Natural killer cell (primary cell): Measurements from ENCODE around the gene AMER3. TPM values are rescaled to one million over a fixed set of nuclear protein-coding genes. Genes with fewer than 3 reads are reported as not detected.

Experiments used
- ATAC-seq, 3 donors: fragments of 150-1000 bp in 2 of 3; fragments of 200-7000 bp in 1 of 3; cut with Tn5 transposase; 1 replicate in 1 of 3; 2 replicates in 2 of 3; pipeline ENCODE4 v1.10.0; 2021; ENCODE audit warnings: mild to moderate bottlenecking in 2 of 3, moderate library complexity in 2 of 3
- DNase-seq, 2 donors: peaks; one replicate each; pipeline versions ENCODE4 v3.0.0 to v3.0.0-alpha.2; 2013 to 2021; ENCODE audit warnings: mixed read lengths in 1 of 2
- H3K27ac ChIP-seq: one replicate; pipeline ENCODE4 v1.5.1; 2013; ENCODE audit warnings: mild to moderate bottlenecking, low read length
- H3K27me3 ChIP-seq: one replicate; pipeline ENCODE4 v1.6.1; 2013; ENCODE audit warnings: low read length; ENCODE audit not compliant: control insufficient read depth, insufficient read depth
- H3K36me3 ChIP-seq: one replicate; pipeline ENCODE4 v1.6.1; 2013; ENCODE audit warnings: low read length; ENCODE audit not compliant: control insufficient read depth, insufficient read depth
- H3K4me1 ChIP-seq: one replicate; pipeline ENCODE4 v1.6.1; 2013; ENCODE audit warnings: low read length; ENCODE audit not compliant: control insufficient read depth, insufficient read depth
- H3K4me3 ChIP-seq: one replicate; pipeline ENCODE4 v1.5.1; 2013; ENCODE audit warnings: low read length
- H3K9me3 ChIP-seq: one replicate; pipeline ENCODE4 v1.6.1; 2013; ENCODE audit warnings: low read length; ENCODE audit not compliant: control insufficient read depth, insufficient read depth
- H3K27ac Mint-ChIP-seq, 2 donors: one replicate each; pipeline ENCODE4 v1.8.0; 2022; ENCODE audit warnings: mild to moderate bottlenecking in 2 of 2, mixed read lengths in 2 of 2, moderate library complexity in 1 of 2
- H3K27me3 Mint-ChIP-seq, 2 donors: one replicate each; pipeline ENCODE4 v1.8.0; 2022; ENCODE audit warnings: low read depth in 2 of 2, mixed read lengths in 2 of 2
- H3K36me3 Mint-ChIP-seq: one replicate; pipeline ENCODE4 v1.8.0; 2022; ENCODE audit warnings: mixed read lengths
- H3K4me1 Mint-ChIP-seq, 2 donors: one replicate each; pipeline ENCODE4 v1.8.0; 2022; ENCODE audit warnings: mixed read lengths in 2 of 2
- H3K4me3 Mint-ChIP-seq: one replicate; pipeline ENCODE4 v1.8.0; 2022; ENCODE audit warnings: mild to moderate bottlenecking, moderate library complexity, mixed read lengths
- H3K9me3 Mint-ChIP-seq, 2 donors: one replicate each; pipeline ENCODE4 v1.8.0; 2022; ENCODE audit warnings: mixed read lengths in 2 of 2
- WGBS: methylation state at CpG from one replicate; pipeline ENCODE4 v1.1.7; 2013; ENCODE audit warnings: missing lambda C conversion rate; ENCODE audit not compliant: insufficient coverage; 5-methylcytosine and 5-hydroxymethylcytosine counted together
- intact Hi-C: fragments of 100-400 bp; cut with micrococcal nuclease; formaldehyde crosslinking; loops from one replicate; pipeline ENCODE4 v1.14.2; 2022
- total RNA-seq, 4 donors: library from RNA; stranded (reverse); fragments of 120-200 nt in 1 of 4; gene quantifications; one replicate each; pipeline versions ENCODE4 v1.2.3 to v1.2.4, GENCODE V29; 2013 to 2022
- TF ChIP-seq, protein P1 (sequence below): fragments of 200-600 bp; IDR thresholded peaks from one replicate; pipeline ENCODE4 v1.8.0; 2022; ENCODE audit warnings: antibody characterized with exemption

The AMER3 gene
- total RNA-seq, 3 donors from 2014 or later (not counting 1 experiment from before 2014, with no cell fraction given) = not detected

DNA sequence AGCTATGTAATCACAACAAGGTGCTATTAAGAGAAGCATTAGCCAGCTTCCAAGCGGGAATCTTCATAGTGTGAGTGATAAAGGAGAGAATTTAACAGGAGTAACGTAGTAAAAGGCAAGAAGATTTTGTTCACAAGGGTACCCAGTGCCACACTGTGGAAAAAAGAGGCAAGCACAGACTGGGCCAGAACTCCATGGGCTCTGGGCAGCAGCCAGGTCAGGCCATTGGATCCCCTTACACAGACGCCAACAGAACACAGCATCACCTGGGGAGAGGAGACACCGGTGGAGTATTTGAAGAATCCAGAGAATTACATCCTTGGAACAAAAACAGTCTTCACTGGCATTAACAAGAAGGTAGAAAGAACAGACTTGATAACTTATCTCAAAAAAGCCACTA, 21.2 kb downstream of the AMER3 start:
- ATAC-seq (no peak), DNase-seq (peak in 1 of 2 donors; percentile 17)
- H3K9me3 Mint-ChIP-seq = peaks cover 0 to 4% of the 10 kb centered on the region in 2 donors
- WGBS = 58% methylated on average over 3 of the region's 4 CpGs
- TF ChIP-seq, protein P1, sequence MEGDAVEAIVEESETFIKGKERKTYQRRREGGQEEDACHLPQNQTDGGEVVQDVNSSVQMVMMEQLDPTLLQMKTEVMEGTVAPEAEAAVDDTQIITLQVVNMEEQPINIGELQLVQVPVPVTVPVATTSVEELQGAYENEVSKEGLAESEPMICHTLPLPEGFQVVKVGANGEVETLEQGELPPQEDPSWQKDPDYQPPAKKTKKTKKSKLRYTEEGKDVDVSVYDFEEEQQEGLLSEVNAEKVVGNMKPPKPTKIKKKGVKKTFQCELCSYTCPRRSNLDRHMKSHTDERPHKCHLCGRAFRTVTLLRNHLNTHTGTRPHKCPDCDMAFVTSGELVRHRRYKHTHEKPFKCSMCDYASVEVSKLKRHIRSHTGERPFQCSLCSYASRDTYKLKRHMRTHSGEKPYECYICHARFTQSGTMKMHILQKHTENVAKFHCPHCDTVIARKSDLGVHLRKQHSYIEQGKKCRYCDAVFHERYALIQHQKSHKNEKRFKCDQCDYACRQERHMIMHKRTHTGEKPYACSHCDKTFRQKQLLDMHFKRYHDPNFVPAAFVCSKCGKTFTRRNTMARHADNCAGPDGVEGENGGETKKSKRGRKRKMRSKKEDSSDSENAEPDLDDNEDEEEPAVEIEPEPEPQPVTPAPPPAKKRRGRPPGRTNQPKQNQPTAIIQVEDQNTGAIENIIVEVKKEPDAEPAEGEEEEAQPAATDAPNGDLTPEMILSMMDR = no peak
- H3K27me3 ChIP-seq = peaks cover 2% of the 10 kb centered on the region
- H3K4me3 Mint-ChIP-seq = no peak overlapping the region
- no peak overlapping the region for H3K4me3 ChIP-seq
- no peaks in the 10 kb centered on the region for H3K4me1 Mint-ChIP-seq
- H3K4me1 ChIP-seq = no peaks in the 10 kb centered on the region
- H3K36me3 ChIP-seq = no peaks in the 10 kb centered on the region
- H3K36me3 Mint-ChIP-seq = peaks cover 7% of the 10 kb centered on the region
- peaks cover 2 to 34% of the 10 kb centered on the region in 2 donors for H3K27me3 Mint-ChIP-seq
- H3K9me3 ChIP-seq = no peaks in the 10 kb centered on the region
- H3K27ac ChIP-seq = no peak overlapping the region
- intact Hi-C loops = no loop called here
- H3K27ac Mint-ChIP-seq = no peak overlapping the region

DNA sequence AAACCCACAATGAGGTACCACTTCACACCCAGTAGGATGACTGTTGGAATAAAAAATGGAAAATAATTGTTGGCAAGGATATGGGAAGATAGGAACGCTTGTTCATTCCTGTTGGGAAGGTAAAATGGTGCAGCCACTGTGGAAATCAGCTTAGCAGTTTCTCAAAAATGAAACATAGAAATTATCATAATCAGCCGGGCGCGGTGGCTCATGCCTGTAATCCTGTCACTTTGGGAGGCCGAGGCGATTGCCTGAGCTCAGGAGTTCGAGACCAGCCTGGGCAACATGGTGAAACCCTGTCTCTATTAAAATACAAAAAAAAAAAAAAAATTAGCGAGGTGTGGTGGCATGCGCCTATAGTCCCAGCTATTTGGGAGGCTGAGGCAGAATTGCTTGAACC, 23.4 kb downstream of the AMER3 start:
- Mint-ChIP-seq H3K4me1 (no peaks in the 10 kb centered on the region), H3K27me3 (peaks cover 2 to 26% of the 10 kb centered on the region in 2 donors), H3K27ac (no peak overlapping the region), H3K9me3 (no peaks in the 10 kb centered on the region), H3K4me3 (no peak overlapping the region), H3K36me3 (peaks cover 6% of the 10 kb centered on the region)
- intact Hi-C loops = no loop called here
- H3K36me3 ChIP-seq = no peaks in the 10 kb centered on the region
- ATAC-seq = no peak
- 84% methylated on average over 8 of the region's 9 CpGs for WGBS
- no peaks in the 10 kb centered on the region for H3K4me1 ChIP-seq
- H3K4me3 ChIP-seq = no peak overlapping the region
- peaks cover 2% of the 10 kb centered on the region for H3K27me3 ChIP-seq
- no peak for DNase-seq
- TF ChIP-seq, protein P1 = no peak
- no peak overlapping the region for H3K27ac ChIP-seq
- H3K9me3 ChIP-seq = no peaks in the 10 kb centered on the region

DNA sequence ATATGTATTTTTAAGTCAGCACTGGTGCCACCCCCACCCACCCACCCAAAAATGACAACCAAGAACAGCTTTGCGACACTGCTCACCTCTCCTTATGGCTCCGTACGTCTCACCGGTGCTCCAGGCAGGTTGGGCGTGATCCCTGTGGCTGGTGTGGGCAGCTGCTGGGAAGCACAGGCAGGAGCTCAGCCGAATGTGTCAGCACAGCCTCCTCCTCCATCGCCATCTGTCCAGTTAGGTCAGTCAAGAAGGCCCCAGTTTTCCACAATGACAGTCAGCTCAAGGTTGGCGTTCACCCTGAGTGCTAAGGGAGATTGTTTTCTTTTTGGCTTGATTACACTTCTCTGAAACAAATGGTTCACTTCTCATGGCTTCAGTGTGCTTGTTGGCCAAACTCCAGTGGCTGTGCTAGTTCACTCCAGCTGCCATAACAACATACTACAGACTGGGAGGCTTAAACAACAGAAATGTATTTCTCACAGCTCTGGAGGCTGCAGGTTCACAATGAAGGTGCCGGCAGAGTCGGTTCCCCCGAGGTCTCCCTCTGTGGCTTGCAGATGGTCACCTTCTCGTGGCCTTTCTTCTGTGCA, 30.2 kb downstream of the AMER3 start:
- TF ChIP-seq, protein P1 = no peak

DNA sequence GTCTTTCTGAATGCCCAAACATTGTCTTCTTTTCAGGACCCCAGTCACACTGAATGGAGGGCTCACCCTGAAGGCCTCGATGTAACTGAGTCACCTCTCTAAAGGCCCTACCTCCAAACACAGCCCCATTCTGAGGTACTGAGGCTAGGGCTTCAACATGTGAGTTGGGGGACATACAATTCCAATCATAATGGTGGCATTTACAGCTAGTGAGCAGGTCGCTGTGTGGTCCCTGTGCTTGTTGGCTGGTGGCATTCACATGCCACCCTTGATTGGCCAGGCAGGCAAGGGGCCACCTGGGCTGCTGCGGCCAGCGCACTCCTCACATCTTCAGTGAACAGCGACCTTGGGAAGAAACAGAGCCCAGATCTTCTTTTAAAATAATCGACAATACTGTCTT, 30.7 kb downstream of the AMER3 start:
- H3K9me3 ChIP-seq = no peaks in the 10 kb centered on the region
- H3K27ac Mint-ChIP-seq = no peak overlapping the region
- H3K27me3 ChIP-seq = peaks cover 2% of the 10 kb centered on the region
- 89% methylated on average over 6 of the region's 6 CpGs for WGBS
- H3K36me3 ChIP-seq = no peaks in the 10 kb centered on the region
- H3K27me3 Mint-ChIP-seq = peaks cover under 1 to 5% of the 10 kb centered on the region in 2 donors
- H3K4me1 ChIP-seq = no peaks in the 10 kb centered on the region
- intact Hi-C loops = no loop called here
- no peak overlapping the region for H3K27ac ChIP-seq
- no peaks in the 10 kb centered on the region for H3K9me3 Mint-ChIP-seq
- peaks cover 6% of the 10 kb centered on the region for H3K36me3 Mint-ChIP-seq
- ATAC-seq = no peak
- H3K4me1 Mint-ChIP-seq = peaks cover 0 to under 1% of the 10 kb centered on the region in 2 donors
- H3K4me3 ChIP-seq = no peak overlapping the region
- TF ChIP-seq, protein P1 = no peak
- DNase-seq = no peak
- H3K4me3 Mint-ChIP-seq = no peak overlapping the region

More for the DNA sequence above, 30.2 kb downstream of the AMER3 start:
- DNase-seq = no peak
- Histone ChIP-seq H3K4me1 (no peaks in the 10 kb centered on the region), H3K9me3 (no peaks in the 10 kb centered on the region), H3K4me3 (no peak overlapping the region), H3K36me3 (no peaks in the 10 kb centered on the region), H3K27ac (no peak overlapping the region), H3K27me3 (peaks cover 2% of the 10 kb centered on the region)
- H3K4me1 Mint-ChIP-seq = no peaks in the 10 kb centered on the region
- no peak overlapping the region for H3K4me3 Mint-ChIP-seq
- H3K27me3 Mint-ChIP-seq = peaks cover 6% of the 10 kb centered on the region in 2 donors
- no peak overlapping the region for H3K27ac Mint-ChIP-seq
- intact Hi-C loops = no loop called here
- H3K9me3 Mint-ChIP-seq = no peaks in the 10 kb centered on the region
- ATAC-seq = no peak
- WGBS = 92% methylated on average over 12 of the region's 12 CpGs
- peaks cover 6% of the 10 kb centered on the region for H3K36me3 Mint-ChIP-seq
